Stimulated activated CD4-positive, alpha-beta T cell treated with anti-CD3 and anti-CD28 coated beads, TNF-alpha, amount 100 ng/mL, for 4 hours (primary cell): ENCODE results near the gene FLT4.

ENCODE experiments used
- DNase-seq, 3 experiments: peaks; one replicate each; pipeline ENCODE4 v3.0.0-alpha.2; 2020; ENCODE audit warnings: low read depth in 3 of 3

FLT4 gene

GRCh38 chr5:180592176-180592575, 57.2 kb downstream of the FLT4 start:
- no peak for DNase-seq

- no peak for DNase-seq
Observed at GRCh38 chr5:180591311-180591887, 58.0 kb downstream of the FLT4 start, which contains the start of gene SCGB3A1. Gene SCGB3A1 (minus strand): TSS chr5:180591499. CDS start chr5:180591462, 37 bp downstream.

DNA sequence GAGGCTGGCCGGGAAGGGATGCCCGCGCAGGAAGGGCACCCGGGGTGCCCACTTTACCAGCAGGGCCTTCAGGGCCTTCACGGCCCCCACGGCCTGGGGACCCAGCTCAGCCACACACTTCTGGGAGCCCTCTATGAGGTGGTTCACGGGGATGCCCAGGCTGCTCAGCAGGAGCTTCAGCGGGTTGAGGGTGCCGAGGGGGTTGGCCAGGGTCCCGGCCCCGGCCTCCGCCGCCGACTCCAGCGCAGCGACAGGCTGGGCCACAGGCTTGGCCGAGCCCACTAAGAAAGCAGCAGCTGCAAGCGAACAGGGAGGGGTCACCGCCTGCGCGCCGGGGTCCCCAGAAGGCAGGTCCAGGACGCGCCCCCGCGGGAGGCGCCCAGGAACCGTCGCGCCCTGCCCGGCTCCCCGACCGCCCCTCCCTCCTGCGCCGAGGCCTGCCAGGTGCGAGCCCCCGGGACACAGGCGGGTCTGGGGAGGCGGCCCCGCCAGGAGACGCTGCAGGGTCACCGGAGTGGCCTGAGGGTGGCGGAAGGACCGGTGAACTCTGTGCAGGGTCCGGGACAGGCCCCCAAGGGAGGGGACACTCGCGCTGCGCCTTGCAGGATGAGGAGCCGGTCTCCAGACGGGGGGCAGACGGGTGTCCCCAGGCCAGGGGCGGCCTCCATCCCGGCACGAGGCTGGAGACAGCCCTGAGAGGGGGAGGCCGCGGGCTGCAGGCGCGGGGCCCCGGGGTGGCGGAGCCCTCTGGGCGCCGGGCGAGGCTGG, 58.7 kb downstream of the FLT4 start:
- no peak for DNase-seq

DNA sequence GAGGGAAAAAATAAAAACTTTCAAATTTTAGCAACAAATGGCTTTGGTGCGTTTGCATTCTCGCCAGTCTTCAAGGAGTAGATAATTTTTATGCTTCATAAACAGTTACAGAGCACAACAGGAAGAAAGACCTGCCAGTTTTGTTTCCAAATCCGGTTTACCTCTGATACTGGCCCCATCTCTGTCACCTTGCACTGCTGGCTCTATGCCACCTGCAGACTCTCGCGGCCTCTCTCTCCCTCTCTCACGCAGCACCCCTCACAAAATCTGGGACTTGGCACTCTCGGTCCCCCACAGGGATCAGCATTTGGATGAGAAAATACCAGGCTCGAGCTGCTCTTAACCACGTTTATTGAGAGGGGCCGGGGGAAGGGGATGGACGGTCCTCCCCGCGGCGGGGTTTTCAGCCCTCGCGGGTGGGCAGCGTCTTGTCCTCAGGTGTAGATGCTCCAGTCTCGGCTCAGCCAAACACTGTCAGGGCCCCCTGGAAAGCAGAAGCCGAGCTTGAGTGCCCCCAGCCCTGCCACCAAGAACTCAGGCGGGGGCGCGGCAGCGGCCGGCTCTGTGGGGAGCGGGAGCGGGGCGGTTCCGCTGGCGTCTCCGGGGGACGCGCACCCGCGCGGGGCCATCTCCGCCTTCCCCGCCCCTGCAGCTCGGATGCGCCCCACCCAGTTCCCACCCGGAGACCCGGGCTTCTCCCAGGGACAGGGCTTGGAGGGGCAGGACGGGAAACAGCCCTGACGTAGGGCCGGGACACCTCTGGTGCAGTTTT, 59.4 kb downstream of the FLT4 start:
- DNase-seq: no peak

DNA sequence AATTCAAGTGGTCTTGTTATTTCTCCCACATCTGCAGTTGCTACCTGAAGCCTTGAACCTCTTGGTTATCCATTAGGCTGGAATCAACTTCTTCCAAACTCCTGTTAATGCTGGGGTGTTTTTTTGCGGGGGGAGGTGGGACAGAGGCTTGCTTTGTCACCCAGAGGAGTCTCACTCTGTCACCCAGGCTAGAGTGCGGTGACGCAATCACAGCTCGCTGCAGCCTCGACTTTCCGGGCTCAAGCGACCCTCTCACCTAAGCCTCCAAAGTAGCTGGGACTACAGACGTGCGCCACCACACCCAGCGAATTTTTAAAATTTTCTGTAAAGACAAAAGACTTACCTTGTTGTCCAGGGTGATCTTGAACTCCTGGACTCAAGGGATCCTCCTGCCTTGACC, 62.5 kb downstream of the FLT4 start:
- no peak for DNase-seq

DNA sequence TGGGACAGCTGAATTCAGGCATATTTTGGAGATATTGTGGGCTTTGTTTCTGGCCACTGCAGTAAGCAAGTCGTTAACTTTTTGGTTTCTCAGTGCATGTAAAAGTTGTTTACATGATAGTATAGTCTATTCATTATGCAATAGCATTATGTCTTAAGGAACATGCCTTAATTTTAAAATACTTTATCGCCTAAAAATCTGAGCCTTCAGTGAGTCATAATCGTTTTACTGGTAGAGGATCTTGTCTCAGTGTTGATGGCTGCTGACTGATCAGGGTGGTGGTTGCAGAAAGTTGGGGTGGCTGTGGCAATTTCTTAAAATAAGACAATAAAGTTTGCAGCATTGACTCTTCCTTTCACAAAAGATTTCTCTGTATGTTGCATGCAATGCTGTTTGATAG, 63.2 kb downstream of the FLT4 start:
- no peak for DNase-seq

- DNase-seq: no peak
Observed at GRCh38 chr5:180583738-180584137, 65.7 kb downstream of the FLT4 start.

DNA sequence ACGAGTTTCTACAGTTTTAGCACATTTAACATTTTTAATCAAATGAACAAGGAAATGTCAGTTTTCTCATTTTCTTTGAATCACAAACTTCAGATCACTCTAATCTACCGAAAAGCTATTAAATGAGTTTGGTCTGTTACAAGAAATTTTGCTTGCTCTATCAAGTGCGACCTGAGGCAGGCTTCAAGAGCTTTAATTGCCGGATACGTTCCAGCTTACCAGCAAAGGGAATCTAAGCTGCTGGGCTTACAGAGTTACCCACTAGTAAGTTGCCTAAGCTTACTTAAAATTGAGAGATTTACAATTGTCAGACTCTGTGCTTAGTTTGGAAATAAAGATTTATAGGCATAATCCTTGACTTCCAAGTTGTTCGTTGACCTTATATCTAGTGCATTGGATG, 68.7 kb downstream of the FLT4 start:
- DNase-seq: no peak

- no peak for DNase-seq
Observed at GRCh38 chr5:180575571-180575970, 73.8 kb downstream of the FLT4 start.

DNA sequence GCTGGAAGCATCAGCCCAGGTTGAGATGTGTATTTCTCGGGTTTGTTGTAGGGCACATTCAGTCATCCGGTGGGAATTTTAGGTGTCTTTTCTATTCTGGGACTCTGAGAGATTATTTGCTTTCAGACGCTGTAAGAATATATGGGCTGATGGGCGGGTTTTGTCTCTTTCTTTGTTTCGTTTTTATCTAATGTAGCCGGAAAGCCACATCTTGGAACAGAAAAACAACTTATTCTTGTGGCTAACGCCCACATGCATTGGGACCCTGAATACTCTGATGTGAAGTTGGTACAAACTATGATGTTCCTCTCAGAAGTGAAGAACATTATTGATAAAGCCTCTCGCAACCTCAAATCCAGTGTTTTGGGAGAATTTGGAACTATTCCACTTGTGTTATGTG, 80.5 kb downstream of the FLT4 start:
- DNase-seq: no peak

DNA sequence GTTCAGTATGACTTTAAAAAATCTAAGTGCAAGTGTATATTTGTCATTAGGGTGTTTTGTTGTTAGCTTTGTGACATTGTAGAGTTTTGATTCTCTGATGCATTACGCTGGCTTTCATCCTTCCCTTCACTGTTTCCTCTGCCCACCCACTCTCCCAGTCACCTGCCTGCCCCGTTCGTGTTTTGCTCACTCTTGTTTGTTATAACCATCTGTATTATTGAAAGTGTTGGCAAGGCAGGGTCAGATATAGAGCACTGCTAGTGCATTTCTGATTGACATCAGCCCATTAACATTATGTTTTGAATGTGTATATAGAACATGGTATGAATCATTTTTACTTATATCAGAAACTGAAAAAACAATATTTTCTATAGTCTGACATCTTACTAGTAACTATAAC, 85.4 kb downstream of the FLT4 start:
- no peak for DNase-seq

DNA sequence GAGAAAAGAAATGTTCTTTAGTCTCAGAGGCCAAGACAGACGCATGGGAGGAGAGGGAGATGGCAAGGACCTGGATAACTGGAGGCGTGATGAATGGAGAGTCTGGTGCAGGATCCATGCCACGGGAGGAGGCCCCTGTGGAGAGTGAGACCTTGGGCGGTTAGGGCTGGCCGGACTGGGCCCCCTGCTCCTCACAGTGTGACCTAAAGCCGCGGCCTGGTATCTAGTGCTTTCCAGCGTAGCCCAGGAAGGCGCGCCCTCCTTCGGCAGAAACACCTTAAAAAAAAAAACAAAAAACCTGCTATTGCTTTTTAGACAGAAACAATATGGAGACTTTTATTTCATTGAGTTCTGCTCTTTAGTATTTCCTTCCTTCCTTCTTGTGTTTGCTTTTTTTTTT, 91.2 kb downstream of the FLT4 start:
- no peak for DNase-seq

DNA sequence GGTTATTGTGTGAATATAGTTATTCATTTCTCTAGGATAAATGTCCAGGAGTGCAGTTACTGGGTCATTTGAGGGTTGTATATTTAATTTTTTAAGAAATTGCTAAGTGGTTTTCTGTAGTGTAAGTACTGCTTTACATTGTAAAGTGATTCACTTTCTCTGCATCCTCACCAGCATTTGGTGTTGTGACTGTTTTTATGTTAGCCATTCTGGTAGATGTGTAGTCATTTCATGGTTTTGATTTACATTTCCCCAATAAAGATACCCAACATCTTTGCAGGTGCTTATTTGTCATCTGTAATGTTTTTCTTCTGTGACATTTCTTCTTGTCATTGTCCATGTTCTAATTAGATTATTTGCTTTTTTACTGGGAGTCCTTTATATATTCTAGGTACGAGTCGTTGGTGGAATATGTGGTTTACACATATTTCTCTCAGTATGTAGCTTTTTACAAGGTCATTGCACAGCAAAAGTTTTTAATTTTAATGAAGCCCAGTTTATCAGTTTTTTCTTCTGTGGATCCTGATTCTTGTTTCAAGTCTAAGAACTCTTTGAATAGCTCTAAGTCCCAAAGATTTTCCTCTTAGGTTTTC, 92.1 kb downstream of the FLT4 start:
- no peak for DNase-seq

DNA sequence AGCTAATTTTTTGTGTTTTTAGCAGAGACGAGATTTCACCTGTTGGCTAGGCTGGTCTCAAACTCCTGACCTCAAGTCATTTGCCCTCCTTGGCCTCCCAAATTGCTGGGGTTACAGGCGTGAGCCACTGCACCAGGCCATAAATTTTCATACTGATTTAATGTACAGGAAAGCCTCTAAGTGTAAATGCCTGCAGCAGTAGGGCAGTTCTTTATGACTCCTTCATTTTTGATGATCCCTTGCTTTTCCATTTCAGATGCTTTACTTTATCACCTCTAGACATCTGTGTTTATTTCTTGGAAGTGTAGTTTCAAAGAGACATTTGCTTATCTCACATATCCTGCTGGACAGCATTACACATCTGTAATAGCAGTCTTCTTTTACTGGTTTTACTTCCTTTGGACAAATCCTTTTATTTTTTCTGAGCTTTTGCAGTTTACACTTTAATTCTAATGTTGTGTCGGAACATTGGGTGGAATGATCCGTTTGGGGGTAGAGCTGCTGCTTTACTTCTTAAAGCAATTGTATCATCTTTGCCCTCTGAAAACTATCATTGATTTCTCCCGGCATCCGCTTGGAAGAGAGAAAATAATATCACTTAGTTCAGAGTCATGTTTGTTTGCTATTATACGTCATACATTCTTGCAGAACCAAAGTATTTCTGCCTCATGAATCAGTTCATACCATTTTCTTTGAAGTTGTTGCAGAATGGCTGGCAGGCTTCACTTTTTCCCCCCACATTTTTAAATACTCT, 94.1 kb downstream of the FLT4 start:
- DNase-seq: no peak

- DNase-seq: no peak
Observed at GRCh38 chr5:180553530-180553929, 95.9 kb downstream of the FLT4 start.
